ENCODE results near the gene PRELID1.
"Not testable (repeated sequence)": the region's sequence is repeated elsewhere in the genome, so short reads cannot be mapped to it uniquely, and the experiment has no call there.

PRELID1 gene, protein sequence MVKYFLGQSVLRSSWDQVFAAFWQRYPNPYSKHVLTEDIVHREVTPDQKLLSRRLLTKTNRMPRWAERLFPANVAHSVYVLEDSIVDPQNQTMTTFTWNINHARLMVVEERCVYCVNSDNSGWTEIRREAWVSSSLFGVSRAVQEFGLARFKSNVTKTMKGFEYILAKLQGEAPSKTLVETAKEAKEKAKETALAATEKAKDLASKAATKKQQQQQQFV

DNA sequence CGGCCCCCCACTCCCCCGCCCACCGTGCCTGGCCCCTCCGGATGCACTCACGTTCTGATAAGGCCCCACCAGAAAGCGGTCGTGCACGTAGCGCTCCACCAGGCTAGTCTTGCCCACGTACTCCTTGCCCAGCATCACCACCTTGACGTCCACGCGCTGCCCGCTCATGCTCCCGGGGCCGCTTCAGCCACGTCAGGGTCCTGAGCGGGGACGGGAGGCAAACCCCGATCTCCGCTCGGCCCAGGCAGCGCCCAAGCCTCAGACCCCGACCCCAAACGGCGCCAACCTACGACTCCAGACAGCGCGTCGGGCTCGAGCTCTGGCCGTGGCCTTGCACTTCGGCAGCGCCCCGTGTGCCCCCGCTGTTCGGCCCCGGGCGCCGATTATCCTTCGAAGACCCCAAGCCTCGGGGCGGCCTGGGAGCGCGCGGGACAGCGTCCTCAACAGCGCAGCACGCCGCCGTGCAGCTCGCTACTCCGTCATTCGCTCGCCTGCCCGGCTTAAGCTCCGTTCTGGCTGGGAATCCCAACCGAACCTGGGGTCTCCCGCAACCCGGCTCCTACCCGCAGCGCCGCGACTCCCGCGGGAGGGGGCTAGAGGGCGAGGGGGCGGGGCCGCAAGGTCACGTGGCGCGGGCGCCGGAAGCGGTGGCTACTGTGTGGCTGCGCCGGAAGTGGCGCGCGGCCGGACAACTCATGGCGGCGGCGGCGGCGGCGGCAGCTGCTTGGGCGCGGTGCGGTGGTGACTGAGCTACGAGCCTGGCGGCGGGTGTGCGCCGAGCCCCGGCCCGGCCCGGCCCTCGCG is at the start of gene PRELID1, which contains the start of gene RAB24:
Gene PRELID1, plus strand, starts transcription at position 679 of the 804 bp plus-strand sequence. CDS start 187 bp downstream, outside the sequence.
Gene RAB24, minus strand, starts transcription at position 599 of the 804 bp plus-strand sequence. Its CDS starts 431 bp downstream, at position 168.
- peak; percentile 35 for DNase-seq

DNA sequence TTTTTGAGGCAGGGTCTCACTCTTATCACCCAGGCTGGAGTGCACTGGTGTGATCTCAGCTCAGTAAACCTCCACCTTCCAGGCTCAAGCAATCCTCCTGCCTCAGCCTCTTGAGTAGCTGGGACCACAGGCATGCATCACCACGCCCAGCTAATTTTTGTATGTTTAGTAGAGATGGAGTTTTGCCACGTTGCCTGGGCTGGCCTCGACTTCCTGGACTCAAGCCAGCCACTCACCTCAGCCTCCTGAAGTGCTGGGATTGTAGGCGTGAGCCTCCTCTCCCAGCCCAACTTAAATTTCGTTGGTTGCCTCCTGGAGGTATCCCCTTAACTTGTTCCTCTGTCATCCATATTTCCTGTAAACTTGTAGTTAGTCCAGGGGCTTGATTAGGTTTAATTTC is 47.3 kb upstream of the PRELID1 start:
- no peak for DNase-seq

DNA sequence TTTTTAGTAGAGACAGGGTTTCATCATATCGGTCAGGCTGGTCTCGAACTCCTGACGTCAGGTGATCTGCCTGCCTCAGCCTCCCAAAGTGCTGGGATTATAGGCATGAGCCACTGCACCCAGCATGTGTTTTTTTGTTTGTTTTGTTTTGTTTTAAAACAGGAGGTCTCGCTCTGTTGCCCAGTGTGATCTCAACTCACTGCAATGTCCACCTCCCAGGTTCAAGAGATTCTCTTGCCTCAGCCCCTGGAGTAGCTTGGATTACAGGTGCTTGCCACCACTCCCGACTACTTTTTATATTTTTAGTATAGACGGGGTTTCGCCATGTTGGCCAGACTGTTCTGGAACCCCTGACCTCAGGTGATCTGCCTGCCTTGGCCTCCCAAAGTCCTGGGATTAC is 44.9 kb upstream of the PRELID1 start:
- not testable (repeated sequence) for DNase-seq

DNA sequence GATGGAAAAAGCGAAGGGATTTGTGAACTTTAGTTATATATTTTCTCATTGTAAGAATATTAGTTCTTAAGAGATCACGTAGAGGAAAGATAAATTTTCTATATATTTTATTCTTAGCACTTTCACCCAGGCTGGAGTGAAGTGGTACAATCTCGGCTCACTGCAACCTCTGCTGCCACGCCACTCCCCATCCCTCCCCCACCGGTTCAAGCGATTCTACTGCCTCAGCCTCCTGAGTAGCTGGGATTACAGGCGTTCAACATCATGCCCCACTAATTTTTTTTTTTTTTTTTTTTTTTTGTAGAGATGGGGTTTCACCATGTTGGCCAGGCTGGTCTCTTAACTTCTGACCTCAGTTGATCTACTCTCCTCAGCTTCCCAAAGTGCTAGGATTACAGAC is 42.6 kb upstream of the PRELID1 start:
- DNase-seq = no peak

DNA sequence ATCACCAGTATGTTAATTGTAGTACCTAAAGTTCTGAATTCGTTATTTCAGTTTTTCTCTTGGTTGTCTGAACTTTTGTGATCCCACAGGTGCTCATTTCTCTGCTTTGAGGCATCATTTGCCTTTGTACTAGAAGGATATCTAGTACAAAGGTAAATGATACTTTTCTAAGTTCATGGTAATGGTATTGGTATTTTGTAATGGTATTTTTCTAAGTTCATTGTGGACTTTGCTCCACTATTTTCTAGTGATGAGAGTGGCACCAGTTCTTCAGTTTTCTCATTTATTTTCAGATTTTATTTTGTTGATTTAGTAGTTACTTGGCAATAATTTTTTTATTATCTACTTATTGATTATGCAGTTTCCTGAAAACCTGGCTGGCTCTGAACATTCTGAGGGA is 42.1 kb upstream of the PRELID1 start:
- DNase-seq = no peak

DNA sequence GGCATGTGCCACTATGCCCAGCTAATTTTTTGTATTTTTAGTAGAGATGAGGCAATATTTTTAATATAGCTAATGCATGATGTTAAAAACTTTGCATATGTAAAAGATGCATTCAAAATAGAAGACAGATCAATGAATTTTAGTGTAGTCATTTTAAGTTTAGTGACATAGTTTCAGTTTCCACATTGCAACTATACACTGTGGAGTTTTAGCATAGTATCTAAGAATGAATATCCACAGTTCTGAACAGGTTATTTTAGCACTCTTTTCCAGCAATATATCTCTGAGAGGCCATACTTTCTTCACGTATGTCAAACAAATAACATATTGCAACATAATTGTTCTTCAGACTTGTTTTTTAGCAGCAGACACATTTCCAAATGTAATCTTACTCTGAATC is 39.4 kb upstream of the PRELID1 start:
- no peak for DNase-seq

DNA sequence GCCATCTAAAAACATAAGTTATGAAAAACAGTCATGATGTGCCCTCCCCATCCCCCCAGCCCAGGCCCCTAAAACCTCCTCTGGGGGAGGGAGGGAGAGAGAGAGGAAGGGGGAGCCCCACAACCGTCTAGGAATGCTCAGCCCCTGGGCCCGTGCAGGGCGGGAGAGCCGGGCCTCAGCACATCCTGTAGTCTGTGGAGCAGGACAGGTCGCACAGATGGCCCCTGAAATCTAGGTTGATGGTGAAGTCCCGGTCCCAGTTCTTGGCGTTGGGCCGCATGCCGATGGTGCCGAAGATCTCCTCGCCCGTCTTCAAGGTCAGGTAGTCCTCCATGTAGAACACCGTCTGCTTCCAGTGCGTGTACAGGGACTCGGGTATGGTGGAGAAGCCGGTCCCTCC is 38.2 kb upstream of the PRELID1 start:
- no peak for DNase-seq

DNA sequence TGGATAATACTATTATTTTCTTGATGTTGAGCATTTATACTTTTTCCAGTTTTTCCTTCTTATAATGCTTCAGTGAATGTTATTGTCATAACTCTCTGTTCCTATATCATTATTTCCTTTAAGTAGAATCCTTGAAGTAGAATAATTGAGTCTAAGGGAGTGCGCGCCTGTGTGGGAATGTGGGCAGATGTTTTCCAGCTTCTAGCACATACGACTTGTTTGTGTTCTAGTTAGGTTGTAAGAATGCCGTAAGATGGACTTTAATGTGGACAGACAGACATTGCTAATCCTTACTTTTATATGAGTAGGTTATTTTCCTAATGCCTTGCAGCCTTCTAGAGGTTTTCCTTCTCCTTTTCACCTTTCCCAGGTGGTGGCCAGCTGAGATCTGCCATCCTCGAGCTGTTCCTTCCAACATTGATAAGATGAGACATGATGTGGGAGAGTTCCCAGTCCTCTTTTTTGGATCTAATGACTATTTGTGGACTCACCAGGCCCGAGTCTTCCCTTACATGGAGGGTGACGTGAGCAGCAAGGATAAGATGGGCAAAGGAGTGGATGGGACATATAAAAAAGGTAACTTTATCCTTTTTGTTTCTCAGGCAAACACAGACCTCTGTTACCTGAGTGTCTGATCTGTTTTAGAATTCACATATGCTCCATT is 34.2 kb upstream of the PRELID1 start:
- no peak for DNase-seq

DNA sequence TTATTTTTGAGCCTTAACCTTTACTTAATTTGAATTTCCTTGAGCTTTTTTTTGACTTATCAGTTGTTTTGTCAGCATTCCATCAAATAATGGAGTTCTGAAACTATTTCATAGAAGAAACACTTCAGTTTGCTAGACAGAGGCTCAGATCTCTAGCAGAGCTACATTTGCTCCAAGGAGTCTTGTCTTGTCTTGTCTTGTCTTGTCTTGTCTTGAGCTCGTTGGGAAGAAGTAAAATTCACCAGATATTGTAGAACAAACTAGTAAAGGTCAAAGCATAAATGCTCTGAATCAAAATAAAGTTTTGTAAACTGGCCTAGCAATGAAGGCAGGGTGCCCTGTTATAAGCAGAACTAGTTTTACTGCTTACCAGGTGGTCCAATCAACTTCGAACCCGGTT is 33.6 kb upstream of the PRELID1 start:
- DNase-seq = no peak

DNA sequence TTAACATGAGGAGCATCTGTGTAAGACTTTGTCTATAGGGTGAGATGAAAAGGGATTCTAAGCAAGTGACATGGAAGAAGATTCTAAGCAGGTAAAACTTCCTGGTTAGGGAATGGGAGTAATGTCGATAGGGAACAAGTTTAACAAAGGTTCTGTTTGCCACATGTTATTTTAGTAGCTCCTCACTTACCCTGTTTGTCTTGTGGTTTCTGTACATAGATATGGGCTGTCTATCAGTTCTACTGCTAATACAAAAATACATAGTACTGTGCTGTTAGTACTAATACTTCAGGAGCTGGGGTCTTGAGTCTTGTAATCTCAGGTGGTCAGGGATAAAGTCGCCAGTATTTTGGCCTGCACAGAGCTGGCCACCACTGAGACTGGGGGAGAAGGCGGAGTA is 32.9 kb upstream of the PRELID1 start:
- DNase-seq = no peak

DNA sequence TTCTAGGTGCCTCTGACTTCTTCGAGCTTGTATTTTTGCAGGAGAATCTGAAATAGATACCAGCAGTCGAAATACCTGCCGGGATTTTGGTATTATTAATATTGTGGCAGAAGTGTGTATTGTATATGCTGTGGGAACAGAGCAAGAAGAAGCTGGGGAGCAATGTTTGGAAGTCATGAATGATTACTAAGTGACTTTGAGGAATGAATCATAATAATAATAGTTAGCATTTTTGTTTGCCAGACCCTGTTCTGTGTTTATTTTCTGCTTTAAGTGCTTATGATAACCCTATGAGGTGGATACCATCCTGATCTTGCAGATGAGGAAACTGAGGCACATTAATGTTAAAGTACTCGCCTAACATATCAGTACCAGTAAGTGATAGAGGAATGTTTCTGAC is 32.5 kb upstream of the PRELID1 start:
- DNase-seq = no peak

DNA sequence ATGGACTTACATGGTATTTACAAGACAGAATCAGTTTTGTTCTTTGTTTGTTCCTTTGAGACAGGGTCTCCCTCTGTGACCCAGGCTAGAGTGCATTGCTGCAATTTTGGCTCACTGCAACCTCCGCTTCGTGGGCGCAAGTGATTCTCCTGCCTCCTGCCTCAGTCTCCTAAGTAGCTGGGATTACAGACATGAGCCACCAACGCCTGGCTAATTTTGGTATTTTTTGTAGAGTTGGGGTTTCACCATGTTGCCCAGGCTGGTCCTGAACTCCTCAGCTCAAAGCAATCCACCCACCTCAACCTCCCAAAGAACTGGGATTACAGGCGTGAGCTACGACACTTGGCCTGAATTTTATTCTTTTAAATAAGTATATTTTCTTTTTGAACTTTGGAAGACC is 27.7 kb upstream of the PRELID1 start:
- DNase-seq = no peak

DNA sequence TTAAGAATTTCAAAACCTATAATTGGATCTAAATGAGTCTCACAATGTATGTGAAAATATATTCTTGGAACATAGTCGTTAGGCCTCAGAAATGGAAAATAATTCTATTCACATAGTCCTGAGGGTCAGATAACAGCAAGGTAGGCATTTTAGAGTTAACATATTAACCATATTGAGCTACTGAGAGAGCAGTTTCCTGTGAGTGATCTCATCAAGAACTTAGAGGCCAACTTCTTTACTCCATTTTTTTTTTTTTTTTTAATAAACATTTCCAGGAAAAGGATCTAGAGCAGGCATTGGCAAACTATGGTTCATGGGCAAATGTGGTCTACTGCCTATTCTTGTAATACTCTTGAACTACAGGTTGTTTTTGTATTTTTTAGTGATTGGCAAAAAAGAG is 26.7 kb upstream of the PRELID1 start:
- DNase-seq = no peak

DNA sequence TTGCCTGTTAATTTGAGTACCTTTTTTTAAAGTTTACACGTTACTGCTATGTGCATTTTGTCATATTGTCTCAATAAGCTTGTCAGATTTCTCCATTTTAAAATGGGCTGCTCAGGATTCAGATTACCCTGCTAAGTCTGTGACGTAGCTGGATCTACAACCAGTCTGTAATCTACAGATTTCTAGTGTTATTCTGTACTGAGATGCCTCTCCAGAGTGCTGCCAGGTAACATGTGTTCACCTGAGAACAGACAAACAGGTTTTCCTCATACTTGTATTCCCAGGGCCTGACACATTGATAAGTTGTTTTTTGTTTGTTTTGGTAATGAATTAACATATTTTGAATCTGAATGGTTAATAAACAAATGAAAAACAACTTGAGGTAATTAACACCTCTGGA is 15.4 kb upstream of the PRELID1 start:
- no peak for DNase-seq

DNA sequence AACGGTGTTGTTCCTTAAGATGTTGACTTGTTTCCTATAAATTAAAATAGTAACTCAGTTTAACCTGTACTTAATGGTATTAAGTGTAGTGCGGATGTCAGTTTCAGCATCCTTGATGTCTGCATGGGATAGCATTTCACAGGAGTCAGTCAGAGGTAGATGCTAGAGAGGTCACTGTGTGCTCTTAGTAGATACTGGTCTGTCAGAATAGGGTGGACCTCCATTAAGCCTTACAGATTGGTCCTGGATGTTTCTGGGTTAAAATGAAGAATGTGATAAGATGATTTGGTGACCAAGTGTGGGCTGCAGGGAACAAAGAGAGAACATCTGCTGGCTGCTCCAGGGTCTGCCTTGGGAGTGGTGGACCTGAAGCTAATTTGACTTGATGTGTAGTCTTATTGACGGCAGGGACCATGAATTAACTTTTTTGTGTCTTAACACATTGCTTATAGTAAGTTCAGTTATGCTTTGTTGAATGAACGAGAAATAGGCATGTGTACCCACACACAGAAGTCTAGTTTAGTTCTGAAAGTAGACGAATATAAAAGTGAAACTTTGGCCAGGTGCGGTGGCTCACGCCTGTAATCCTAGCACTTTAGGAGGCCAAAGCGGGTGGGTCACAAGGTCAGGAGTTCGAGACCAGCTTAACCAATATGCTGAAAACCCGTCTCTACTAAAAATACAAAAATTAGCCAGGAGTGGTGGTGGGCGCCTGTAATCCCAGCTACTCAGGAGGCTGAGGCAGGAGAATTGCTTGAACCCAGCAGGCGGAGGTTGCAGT is 12.6 kb upstream of the PRELID1 start:
- DNase-seq = no peak

DNA sequence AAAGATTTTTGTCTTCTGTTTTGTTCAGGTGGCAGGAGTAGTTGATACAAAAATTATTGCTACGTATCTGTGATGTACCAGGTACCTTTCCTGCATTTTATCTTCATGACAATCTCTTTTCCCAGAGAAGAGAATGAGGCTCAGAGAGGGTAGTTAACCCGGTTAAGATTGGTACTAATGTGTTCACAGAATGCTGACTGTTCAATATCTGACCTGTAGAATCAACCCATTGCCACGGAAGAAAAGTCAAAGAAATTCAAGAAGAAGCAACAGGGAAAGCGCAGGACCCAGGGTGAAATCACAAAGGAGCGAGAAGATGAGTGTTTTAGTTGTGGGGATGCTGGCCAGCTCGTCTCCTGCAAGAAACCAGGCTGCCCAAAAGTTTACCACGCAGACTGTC is 11.9 kb upstream of the PRELID1 start:
- no peak for DNase-seq

DNA sequence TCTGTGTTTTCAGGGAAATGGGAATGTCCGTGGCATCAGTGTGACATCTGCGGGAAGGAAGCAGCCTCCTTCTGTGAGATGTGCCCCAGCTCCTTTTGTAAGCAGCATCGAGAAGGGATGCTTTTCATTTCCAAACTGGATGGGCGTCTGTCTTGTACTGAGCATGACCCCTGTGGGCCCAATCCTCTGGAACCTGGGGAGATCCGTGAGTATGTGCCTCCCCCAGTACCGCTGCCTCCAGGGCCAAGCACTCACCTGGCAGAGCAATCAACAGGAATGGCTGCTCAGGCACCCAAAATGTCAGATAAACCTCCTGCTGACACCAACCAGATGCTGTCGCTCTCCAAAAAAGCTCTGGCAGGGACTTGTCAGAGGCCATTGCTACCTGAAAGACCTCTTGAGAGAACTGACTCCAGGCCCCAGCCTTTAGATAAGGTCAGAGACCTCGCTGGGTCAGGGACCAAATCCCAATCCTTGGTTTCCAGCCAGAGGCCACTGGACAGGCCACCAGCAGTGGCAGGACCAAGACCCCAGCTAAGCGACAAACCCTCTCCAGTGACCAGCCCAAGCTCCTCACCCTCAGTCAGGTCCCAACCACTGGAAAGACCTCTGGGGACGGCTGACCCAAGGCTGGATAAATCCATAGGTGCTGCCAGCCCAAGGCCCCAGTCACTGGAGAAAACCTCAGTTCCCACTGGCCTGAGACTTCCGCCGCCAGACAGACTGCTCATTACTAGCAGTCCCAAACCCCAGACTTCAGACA is 9.6 kb upstream of the PRELID1 start:
- no peak for DNase-seq

DNA sequence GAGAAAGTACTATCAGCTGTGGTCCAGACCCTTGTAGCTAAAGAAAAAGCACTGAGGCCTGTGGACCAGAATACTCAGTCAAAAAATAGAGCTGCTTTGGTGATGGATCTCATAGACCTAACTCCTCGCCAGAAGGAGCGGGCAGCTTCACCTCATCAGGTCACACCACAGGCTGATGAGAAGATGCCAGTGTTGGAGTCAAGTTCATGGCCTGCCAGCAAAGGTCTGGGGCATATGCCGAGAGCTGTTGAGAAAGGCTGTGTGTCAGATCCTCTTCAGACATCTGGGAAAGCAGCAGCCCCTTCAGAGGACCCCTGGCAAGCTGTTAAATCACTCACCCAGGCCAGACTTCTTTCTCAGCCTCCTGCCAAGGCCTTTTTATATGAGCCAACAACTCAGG is 9.0 kb upstream of the PRELID1 start:
- no peak for DNase-seq

DNA sequence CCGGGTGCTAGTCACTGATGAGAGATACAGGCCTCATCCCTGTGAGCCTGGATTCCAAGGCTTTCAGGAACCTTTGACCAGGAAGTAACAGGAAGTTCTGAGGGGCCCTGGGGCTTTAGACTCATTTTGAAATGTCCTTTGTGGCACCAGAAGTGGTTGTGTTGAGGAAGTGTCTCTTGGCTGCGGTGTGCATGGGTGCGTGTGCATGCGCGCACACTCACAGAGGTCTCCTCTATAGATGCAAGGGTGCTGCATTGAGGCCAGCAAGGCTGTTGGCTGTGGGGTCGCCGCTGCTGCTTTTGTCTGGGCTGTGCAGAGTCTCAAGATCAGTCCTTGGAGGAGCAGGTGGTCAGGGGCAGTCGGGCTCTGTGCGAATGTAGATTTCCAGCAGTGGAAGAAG is 7.7 kb upstream of the PRELID1 start:
- DNase-seq = no peak

DNA sequence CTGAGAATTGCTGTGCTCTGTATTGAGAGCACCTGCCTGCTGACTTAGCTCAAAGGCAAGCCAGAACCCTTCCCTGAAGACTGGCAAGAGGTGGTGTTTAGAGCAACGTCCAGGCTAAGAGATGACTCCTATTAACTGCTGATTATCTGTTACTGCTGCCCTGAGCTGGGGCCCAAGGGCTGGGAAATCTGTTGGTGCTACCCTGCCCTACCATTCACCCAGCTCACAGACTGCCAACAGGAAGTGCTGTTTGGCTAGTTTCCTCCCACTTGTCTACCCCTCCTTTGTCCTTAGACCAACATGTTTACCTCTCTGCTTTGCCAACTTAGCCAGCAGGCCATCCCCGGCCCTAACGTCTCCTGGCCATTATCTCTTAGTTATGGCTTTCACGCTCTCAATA is 7.0 kb upstream of the PRELID1 start:
- no peak for DNase-seq

DNA sequence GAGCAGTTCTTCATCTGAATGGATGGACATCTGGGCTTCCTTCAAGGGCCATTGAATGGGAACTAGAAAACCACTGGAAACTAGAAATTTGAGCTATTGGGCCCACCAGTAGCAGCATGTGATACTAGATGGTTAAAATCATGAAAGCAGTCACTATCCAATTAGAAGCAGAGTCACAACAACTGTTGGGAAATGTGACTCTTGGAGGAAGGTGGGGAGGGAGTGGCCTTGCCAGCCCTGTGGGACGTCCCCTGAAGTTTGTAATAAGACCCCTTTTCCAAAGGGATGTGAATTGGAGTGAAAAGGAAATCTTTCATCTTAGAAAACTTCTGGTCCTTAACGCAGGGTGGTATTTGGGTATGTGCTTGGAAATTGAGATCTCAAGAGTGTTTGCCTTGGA is 5.7 kb upstream of the PRELID1 start:
- no peak for DNase-seq

DNA sequence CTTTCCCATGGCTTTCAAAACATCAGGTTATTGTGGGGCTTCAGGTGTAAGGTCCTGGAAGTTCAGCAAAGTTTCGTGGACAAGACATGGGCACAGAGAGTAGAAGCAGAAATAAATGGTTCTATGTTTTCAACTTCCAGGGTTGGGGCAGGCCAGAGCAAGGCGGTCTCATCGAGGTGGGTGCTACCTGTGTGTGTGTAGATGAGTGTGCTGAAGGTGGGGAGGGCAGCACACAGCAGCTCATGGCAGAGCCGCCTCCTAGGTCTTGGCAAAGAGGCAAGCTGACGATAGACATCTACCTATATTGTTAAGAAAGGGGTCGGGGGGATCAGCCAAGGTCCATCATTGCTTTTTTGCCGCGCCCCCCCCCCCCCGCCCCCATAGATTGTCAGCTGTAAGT is 3.9 kb upstream of the PRELID1 start:
- DNase-seq = no peak

Data from NCI-H526 treated with DMSO at 0.1 percent for 48 hours (cell line).